ENCODE results near the gene DNAH2.
A peak's percentile ranks its signal among the peaks of the same experiment; 100 is the strongest.

The DNAH2 gene, protein sequence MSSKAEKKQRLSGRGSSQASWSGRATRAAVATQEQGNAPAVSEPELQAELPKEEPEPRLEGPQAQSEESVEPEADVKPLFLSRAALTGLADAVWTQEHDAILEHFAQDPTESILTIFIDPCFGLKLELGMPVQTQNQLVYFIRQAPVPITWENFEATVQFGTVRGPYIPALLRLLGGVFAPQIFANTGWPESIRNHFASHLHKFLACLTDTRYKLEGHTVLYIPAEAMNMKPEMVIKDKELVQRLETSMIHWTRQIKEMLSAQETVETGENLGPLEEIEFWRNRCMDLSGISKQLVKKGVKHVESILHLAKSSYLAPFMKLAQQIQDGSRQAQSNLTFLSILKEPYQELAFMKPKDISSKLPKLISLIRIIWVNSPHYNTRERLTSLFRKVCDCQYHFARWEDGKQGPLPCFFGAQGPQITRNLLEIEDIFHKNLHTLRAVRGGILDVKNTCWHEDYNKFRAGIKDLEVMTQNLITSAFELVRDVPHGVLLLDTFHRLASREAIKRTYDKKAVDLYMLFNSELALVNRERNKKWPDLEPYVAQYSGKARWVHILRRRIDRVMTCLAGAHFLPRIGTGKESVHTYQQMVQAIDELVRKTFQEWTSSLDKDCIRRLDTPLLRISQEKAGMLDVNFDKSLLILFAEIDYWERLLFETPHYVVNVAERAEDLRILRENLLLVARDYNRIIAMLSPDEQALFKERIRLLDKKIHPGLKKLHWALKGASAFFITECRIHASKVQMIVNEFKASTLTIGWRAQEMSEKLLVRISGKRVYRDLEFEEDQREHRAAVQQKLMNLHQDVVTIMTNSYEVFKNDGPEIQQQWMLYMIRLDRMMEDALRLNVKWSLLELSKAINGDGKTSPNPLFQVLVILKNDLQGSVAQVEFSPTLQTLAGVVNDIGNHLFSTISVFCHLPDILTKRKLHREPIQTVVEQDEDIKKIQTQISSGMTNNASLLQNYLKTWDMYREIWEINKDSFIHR (N-terminal part only)

DNA sequence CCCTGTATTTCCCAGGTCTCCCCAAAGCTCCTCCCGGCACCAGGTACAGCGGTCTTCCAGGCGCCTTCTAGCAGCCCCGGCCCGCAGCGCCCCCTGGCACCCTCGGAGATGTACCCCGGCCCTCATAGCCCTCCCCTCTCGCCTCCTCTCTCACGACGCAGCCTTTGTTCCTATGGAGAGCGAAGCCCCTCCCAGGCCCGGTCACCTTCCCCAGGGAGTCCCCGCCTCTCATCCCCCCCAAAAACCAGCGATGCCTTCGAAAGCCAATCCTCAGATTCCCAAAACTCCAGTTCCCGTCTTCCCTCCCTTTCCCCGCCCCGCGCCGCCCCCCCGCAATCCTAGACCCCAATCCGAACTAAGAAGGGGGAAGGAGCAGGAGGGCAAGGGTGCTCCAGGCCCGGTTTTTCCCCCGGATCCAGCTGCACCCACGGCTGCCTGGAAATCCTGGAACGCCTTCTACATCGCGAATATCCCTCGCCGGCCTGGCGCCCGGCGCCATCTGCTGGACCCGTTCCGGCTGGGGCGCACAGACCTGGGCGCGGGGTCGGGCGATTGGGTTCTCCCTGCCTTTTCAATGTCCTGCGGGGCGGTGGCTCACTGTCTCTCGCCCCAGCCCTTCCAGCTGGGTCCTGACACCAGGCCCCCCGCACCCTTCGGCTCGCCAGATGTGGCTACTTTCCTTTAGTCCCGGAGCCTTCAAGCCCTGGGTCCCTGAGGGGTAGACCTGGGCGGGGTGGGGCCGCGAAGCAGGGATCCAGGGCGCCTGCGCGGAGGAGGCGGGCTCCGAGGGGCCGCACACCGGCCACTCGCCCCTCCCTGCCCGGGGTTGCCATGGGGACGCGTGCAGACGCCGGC is at the start of gene DNAH2:
DNAH2 (plus strand) TSS at position 844 of the 855 bp plus-strand sequence. CDS start 1,991 bp downstream, outside the sequence.
- DNase-seq: peak in 1 of 2 experiments; percentile 27

DNA sequence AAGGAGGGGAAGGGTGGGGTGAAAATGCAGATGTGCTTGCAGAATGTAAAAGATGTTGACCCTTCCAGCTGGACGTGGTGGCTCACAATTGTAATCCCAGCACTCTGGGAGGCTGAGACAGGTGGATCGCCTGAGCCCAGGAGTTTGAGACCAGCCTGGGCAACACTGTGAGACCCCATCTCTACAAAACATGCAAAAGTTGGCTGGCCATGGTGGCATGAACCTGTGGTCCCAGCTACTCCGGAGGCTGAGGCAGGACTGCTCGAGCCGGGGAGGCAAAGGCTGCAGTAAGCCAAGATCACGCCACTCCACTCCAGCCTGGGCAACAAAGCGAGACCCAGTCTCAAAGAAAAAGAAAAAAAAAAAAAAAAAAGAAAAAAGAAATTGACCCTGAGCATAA is 49.1 kb upstream of the DNAH2 start:
- no peak for DNase-seq

DNA sequence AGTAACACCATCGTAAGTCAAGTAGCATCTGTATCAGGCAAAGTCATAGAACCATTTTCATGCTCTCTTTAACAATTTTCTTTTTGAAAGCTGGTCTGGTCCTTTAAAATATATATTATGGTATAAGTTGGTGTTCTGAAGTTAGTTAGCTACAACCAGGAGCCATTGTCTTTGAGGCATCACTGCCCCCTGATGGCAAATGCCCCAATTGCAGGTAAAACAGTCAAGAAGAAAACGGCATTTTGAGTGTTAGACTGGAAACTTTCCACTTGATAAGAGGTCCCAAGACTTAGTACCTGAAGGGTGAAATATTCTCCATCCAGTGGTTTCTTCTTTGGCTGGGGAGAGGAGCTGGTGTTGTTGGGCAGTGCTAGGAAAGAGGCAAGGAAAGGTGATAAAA is 44.3 kb upstream of the DNAH2 start:
- peak in 1 of 2 experiments; percentile 6 for DNase-seq

DNA sequence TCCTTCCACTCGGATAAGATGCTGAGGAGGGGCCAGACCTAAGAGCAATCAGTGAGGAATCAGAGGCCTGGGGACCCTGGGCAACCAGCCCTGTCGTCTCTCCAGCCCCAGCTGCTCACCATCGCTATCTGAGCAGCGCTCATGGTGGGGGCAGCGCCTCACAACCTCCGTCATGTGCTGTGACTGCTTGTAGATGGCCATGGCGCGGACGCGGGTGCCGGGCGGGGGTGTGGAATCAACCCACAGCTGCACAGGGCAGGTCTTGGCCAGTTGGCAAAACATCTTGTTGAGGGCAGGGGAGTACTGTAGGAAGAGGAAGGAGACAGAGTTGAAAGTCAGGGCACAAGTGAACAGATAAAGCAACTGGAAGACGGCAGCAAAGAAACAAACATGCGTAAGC is 42.6 kb upstream of the DNAH2 start:
- no peak for DNase-seq

DNA sequence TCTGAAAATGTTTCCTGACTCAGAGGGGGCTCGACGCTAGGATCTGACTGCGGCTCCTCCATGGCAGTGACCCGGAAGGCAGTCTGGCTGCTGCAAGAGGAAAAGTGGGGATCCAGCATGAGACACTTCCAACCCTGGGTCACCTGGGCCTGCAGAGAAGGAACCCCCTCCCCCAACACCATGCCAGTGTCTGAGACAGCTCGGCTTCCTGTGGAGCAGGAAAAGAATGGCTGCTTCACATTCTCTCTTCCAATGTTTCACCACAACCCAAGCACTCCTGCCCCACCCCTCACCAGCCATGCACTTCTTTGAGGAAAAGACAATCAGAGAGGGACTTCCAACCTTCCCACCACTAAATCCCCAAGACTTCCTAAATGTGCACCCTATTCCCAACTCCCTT is 41.0 kb upstream of the DNAH2 start:
- no peak for DNase-seq

DNA sequence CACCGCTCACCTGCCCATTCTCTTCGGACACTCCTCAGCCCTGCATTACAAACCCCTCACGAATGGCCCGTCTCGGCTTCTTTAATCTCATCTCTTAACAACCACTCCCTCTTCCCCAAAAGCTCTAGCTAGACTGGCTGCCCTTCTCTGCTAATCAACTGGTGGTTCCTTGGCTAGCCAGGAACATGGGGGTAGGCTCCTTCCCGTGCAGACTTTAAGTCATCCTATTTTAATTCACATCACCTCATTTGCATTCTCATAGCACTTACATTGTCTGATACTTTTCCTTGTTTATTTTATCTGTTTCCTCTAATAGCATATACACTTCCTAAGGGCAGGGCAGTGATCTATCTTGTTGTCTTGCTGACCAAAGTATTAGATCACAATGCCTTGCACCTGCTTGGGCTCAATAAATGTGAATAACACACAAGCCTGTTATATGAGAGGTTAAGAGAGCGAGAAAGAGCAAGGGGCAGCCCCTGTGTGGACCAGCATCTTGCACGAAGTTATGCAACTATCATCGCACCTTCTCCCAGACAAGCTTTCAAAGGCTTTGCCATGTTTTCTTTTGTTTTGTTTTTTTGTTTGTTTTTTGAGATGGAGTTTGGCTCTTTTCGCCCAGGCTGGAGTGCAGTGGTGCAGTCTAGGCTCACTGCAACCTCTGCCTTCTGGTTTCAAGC is 40.0 kb upstream of the DNAH2 start:
- DNase-seq: no peak

DNA sequence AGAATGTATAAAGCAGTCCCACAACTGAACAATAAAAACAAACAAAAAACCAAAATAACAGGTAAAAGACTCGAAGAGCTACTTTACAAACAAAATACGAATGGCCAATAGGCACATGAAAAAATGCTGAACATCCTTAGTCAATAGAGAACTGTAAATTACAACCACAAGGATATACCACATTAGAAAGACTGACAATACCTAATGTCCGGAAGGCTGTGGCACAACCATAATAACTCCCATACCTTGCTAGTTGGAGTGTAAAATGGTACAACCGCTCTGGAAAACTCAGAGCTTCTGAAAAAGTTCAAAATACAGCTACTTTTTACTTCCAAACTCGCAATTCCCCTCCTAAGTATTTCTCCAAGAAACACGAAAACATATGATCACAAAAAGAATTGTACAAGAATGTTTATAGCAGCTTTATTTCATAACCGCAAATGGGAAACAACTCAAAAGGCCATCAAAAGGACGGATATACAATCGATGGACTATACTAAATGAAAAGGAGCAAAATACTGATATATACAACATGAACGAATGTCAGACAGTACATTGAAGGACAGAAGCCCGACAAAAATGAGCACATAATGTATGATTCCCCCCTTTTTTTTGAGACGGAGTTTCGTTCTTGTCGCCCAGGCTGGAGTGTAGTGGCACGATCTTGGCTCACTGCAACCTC is 32.6 kb upstream of the DNAH2 start:
- DNase-seq: no peak

DNA sequence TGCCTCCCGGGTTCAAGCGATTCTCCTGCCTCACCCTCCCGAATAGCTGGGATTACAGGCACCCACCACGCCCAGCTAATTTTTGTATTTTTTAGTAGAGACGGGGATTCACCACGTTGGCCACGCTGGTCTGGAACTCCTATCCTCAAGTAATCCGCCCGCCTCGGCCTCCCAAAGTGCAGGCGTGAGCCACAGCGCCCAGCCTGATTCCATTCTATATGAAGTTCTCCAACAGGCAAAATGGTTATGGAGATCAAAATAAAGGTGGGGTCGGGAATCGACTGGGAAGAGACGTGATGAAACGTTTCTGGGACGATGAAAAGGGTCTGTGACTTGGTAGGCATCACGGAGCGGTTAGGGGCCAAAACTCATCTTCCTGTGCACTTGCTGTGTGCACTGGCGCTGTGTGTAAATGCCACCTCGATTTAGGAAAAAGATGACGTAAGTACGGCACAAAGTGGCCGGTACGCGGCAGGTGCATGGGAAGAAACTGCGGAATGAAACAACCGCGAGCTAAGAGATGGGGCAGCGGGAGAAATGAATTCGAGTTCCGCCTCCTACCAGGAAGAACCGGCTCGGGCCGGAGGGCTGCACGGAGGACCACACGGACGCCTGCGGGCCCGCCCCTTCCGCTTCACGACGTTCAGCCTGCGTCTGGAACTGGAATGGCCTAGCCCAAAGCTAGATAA is 31.9 kb upstream of the DNAH2 start:
- DNase-seq: peak; percentile 60 to 68

DNA sequence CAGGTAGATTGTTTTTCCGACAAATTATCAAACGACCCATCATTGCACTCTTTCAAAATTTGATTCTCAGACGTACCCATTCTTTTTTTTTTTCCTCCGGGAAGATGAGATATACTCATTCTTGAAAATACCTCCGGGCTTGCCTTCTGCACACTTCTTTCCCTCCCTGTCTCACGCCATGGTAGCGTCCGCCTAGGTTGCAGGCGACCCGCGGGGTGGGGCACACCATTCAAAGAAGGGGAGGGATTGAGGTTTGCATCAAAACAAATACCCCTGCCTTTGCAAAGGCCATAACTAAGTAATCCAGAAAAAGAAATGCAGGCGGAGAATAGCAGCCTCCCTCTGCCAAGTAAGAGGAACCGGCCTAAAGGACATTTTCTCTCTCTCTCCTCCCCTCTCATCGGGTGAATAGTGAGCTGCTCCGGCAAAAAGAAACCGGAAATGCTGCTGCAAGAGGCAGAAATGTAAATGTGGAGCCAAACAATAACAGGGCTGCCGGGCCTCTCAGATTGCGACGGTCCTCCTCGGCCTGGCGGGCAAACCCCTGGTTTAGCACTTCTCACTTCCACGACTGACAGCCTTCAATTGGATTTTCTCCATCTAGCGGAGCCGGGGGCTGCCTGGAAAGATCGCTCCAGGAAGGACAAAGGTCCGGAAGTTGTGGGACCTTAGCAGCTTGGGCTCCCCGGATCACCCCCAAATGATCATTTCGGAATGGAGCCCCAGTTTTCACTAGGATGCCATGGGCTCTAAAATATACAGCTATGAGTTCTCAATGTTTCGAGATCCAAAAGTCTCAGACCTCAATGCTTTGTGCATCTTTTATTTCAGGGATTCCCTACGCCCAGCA is 31.1 kb upstream of the DNAH2 start:
- DNase-seq: peak; percentile 63 to 68

DNA sequence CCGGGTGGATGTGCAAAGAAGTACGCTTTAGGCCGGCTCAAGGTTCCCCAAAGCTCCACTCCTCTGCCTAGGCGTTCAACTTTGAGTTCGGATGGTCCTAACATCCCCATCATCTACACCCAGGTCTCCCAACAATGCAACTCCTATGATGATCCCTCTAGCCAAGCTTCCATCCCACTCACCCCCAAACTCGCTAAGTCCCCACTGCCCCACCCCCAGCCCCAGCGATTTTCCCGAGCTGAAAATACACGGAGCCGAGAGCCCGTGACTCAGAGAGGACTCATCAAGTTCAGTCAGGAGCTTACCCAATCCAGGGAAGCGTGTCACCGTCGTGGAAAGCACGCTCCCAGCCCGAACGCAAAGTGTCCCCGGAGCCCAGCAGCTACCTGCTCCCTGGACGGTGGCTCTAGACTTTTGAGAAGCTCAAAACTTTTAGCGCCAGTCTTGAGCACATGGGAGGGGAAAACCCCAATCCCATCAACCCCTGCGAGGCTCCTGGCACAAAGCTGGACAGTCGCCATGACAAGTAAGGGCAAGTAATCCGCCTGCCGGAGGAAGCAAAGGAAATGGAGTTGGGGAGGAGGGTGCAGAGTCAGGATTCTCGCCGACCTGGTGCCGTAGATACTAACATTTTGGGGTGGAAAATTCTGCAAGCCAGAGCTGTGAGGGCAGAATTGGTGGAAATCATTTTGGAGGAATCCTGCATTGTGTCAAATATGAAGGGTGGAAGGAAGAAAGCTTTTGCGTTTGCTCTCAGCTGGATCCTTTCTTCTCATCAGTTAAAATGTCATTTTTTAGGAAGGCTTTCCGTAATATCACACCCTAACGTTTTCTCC is 30.3 kb upstream of the DNAH2 start, which contains the start of gene TP53:
TP53 (minus strand) TSS at position 419 of the 836 bp plus-strand sequence. CDS start 10,896 bp downstream, outside the sequence.
- DNase-seq: peak; percentile 64 to 67

DNA sequence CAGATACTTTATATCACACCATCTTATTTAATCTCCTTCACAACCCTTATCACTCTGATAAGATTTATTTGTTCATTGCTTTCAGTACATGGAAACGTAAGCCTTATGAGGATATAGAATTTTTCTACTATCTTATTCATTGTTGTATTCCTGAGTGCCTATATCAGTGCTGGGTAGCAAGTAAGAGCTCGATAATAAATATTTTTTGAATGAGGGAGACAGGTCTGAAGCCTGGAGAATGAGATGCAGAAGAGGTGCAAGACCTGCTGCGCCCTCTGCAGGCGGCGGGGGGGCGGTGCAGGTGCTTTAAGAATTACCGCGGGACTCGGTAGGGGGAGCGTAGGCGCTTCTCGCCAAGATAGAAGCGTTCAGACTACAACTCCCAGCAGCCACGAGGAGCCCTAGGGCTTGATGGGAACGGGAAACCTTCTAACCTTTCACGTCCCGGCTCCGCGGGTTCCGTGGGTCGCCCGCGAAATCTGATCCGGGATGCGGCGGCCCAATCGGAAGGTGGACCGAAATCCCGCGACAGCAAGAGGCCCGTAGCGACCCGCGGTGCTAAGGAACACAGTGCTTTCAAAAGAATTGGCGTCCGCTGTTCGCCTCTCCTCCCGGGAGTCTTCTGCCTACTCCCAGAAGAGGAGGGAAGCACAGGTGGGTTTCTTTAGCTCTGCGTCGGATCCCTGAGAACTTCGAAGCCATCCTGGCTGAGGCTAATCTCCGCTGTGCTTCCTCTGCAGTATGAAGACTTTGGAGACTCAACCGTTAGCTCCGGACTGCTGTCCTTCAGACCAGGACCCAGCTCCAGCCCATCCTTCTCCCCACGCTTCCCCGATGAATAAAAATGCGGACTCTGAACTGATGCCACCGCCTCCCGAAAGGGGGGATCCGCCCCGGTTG is 29.4 kb upstream of the DNAH2 start, which contains the start of gene WRAP53:
WRAP53 (plus strand) TSS at position 570 of the 900 bp plus-strand sequence; CDS start at position 742, 172 bp downstream.
- DNase-seq: peak; percentile 68 to 74

DNA sequence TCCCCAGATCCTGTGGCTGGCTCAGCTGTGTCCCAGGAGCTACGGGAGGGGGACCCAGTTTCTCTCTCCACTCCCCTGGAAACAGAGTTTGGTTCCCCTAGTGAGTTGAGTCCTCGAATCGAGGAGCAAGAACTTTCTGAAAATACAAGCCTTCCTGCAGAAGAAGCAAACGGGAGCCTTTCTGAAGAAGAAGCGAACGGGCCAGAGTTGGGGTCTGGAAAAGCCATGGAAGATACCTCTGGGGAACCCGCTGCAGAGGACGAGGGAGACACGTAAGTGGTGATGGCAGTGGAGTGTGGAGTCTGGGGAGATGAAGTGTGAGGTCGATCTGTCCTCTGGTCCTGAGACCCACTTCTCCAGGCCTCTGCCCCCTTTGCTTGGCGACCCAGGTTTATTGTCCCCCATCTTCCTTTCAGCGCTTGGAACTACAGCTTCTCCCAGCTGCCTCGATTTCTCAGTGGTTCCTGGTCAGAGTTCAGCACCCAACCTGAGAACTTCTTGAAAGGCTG is 28.7 kb upstream of the DNAH2 start:
- DNase-seq: no peak

DNA sequence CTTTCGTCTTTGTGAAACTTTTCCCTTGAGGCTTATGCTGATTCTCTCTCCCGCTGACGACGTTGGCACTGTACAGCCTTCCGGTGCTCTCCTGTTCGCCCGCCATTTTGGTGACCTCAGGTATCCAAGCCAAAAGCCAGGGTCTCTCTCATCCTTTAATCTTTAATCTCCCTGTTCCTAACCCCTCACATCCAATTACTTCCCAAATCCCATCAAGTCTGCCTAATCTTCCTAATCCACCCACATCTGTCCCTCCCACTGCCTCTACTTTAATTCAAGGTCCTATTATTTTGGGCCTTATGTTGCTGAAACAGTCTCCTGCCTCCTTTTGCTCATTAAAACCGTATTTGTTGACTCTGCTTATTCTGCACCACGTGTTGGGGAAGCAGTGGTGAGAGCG is 22.0 kb upstream of the DNAH2 start:
- no peak for DNase-seq

DNA sequence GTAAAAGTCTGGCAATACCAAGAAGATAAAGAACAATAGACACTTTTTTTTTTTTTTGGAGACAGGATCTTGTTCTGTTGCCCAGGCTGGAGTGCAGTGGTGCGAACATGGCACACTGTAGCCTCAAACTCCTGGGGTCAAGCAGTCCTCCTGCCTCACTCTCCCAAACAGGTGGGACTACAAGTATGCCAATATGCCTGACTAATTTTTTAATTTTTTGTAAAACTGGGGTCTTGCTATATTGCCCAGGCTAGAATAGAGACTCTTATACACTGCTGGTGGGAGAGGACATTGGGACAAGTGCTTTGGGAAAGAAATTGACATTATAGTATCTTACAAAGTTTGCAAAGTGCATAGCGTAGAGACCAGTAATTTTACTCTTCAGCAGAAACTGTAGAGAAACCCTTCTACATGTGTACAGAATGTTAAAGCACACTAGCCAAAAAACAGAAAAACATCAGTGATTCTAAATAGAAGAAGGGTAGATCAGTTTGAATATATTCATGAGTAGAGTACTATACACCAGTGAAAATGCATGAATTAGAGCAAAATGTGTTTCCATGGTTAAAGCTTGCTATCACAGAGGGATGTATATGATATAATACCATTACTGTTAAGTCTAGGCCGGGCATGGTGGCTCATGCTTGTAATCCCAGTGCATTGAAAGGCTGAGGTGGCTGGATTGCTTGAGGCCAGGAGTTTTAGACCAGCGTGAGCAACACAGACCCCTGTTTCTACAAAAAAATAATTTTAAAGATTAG is 19.5 kb upstream of the DNAH2 start:
- DNase-seq: no peak

DNA sequence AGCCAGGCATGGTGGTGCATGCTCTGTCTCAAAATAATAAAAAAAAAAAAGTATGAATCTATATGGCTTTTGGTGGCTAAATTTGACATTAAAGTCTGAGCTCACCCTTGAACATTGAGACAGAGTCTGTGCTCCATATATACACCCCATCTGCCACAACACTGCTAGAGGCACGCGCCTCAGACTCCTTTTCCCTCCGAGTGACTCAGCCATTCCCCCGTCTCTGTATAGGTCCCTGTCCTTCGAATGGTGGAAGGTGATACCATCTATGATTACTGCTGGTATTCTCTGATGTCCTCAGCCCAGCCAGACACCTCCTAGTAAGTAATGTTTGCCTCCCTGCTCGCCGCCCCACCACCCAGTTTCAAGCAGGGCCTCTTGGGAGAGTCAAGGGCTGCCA is 17.0 kb upstream of the DNAH2 start:
- no peak for DNase-seq

DNA sequence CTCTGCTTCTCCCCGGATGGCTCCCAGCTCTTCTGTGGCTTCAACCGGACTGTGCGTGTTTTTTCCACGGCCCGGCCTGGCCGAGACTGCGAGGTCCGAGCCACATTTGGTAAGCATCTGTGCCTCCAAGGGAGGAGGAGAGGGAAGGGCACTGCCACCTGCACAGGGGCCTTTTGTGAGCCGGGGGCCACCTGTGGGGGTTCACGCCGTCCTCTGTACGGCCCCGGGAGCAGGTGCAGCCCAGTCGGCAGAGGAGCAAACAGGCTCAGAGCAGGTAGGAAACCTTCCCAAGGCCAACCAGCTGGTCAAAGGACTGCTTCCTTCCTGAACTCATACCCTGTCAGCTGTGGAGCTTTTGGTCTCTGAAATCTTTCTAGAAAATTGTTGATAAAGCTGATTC is 15.9 kb upstream of the DNAH2 start:
- DNase-seq: no peak

All from AML-193 (cell line).